Ovary (tissue), 9 donors: ENCODE results near the gene SS18L1. TPM values are rescaled to one million over a fixed set of nuclear protein-coding genes. Genes with fewer than 3 reads are reported as not detected.

Source experiments
- DNase-seq, 5 donors: peaks; one replicate each; pipeline ENCODE4 v3.0.0-alpha.2; 2019 to 2020
- H3K27ac ChIP-seq, 2 donors: fragments of 200-600 bp; one replicate each; pipeline versions ENCODE4 v1.5.1 to v1.8.0; 2019 to 2022
- H3K27me3 ChIP-seq: fragments of 200-600 bp; one replicate; pipeline ENCODE4 v1.8.0; 2022
- H3K36me3 ChIP-seq: fragments of 200-600 bp; sonication (generic); one replicate; pipeline ENCODE4 v1.5.1; 2019
- H3K4me1 ChIP-seq: one replicate; pipeline ENCODE4 v1.8.1; 2013; ENCODE audit warnings: mild to moderate bottlenecking, moderate library complexity; ENCODE audit not compliant: insufficient read depth
- H3K4me3 ChIP-seq: fragments of 200-600 bp; sonication (generic); one replicate; pipeline ENCODE4 v1.5.1; 2017
- H3K9me3 ChIP-seq, 2 donors: fragments of 200-600 bp in 1 of 2; sonication (generic) in 1 of 2; one replicate each; pipeline versions ENCODE4 v1.5.1 to v1.8.1; 2013 to 2019; ENCODE audit warnings: mild to moderate bottlenecking in 1 of 2, moderate library complexity in 1 of 2
- EP300 ChIP-seq: sonication (generic); formaldehyde crosslinking; IDR thresholded peaks from one replicate; pipeline ENCODE4 v1.6.1; 2017; ENCODE audit warnings: antibody characterized with exemption
- POLR2A ChIP-seq: fragments of 450-650 bp; IDR thresholded peaks from one replicate; pipeline ENCODE4 v1.6.1; 2017; ENCODE audit warnings: antibody characterized with exemption, mild to moderate bottlenecking, moderate library complexity
- WGBS, 3 donors: extraction: QIAGEN DNeasy Blood & Tissue Kit in 1 of 3; methylation state at CpG; one replicate each; pipeline versions ENCODE4 v1.1.5 to v1.1.7; 2013 to 2017; 5-methylcytosine and 5-hydroxymethylcytosine counted together
- intact Hi-C, 4 donors: fragments of 100-400 bp; cut with DNase I; formaldehyde crosslinking; loops; one replicate each; pipeline versions ENCODE4 v1.11.0 to v1.15.1; 2022 to 2023
- polyA plus RNA-seq, 2 donors: library from polyadenylated mRNA; stranded (reverse); fragments of 200-250 nt in 1 of 2; fragments of 350-450 nt in 1 of 2; fragmentation: Illumina TruSeq in 1 of 2; extraction: RNeasy Lipid Tissue Mini Kit (QIAGEN cat#74804) in 1 of 2; gene quantifications; one replicate each; pipeline ENCODE4 v1.2.3, GENCODE V29; 2013 to 2014
- total RNA-seq, 7 donors: library from RNA; depleted of rRNA in 2 of 7; stranded (reverse); fragments of >200 nt in 2 of 7; fragmentation: NEBNext Ultra II Directional in 3 of 7; extraction: Animal tissue kit (Norgen Biotek cat#: 25700) in 3 of 7; gene quantifications; one replicate each; pipeline versions ENCODE4 v1.1.0 to v1.2.4, GENCODE V29; 2016 to 2023
- TF ChIP-seq, protein P1 (sequence below), 3 donors: fragments of 450-650 bp in 2 of 3; fragments of 200-600 bp in 1 of 3; IDR thresholded peaks; one replicate each; pipeline versions ENCODE4 v1.5.1 to v1.8.0; 2016 to 2022; ENCODE audit warnings: antibody characterized with exemption in 3 of 3, mild to moderate bottlenecking in 1 of 3
- donor health status: DM: no; HTN: no; CAD: no; lungs with moderate emphysema.
- donor health status: DM: no; HTN: no; CAD: no.
- donor health status: Bipolar disorder and iron deficiency.
- donor health status: DM: yes; HTN: yes; CAD: no.
- donor health status: DM: no; HTN: no; CAD: no.
- donor health status: DM: yes; HTN: yes; CAD: no.

SS18L1 gene
- total and polyA plus RNA-seq, 9 donors: 7.7 to 14.3 (median 12.4) TPM

DNA sequence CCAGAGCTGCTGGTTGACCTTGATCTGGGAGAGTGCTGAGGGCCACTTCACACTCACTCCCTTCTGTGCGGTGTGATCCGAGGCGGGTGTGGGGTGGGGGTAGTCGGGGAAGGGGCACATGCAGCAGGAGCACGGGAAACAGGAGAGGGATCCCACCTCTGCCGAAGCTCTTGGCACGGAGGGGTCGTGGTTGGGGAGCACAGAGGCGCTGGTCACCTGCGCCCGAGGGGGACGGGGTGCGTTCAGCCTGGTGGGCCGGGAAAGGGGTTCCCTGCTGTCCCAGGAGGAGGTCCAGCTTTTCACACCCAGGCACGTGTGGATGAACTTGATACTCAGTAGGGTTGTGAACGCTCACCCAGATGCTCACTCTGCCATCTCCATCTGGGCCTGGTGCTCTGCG, 17.3 kb downstream of the SS18L1 start:
- H3K4me1 ChIP-seq: peaks cover 5% of the 10 kb centered on the region
- H3K36me3 ChIP-seq: no peaks in the 10 kb centered on the region
- TF ChIP-seq EP300 (no peak), POLR2A (no peak)
- TF ChIP-seq, protein P1, sequence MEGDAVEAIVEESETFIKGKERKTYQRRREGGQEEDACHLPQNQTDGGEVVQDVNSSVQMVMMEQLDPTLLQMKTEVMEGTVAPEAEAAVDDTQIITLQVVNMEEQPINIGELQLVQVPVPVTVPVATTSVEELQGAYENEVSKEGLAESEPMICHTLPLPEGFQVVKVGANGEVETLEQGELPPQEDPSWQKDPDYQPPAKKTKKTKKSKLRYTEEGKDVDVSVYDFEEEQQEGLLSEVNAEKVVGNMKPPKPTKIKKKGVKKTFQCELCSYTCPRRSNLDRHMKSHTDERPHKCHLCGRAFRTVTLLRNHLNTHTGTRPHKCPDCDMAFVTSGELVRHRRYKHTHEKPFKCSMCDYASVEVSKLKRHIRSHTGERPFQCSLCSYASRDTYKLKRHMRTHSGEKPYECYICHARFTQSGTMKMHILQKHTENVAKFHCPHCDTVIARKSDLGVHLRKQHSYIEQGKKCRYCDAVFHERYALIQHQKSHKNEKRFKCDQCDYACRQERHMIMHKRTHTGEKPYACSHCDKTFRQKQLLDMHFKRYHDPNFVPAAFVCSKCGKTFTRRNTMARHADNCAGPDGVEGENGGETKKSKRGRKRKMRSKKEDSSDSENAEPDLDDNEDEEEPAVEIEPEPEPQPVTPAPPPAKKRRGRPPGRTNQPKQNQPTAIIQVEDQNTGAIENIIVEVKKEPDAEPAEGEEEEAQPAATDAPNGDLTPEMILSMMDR (IDR thresholded peaks at IDR 0.05): no peak
- no peaks in the 10 kb centered on the region for H3K27me3 ChIP-seq
- no peak overlapping the region for H3K27ac ChIP-seq
- no peak overlapping the region for H3K4me3 ChIP-seq
- DNase-seq: no peak
- WGBS, 3 donors: 77 to 82% (median 80%) methylated on average over 17 of the region's 17 CpGs
- no peaks in the 10 kb centered on the region for H3K9me3 ChIP-seq
- intact Hi-C loops: no loop called here

DNA sequence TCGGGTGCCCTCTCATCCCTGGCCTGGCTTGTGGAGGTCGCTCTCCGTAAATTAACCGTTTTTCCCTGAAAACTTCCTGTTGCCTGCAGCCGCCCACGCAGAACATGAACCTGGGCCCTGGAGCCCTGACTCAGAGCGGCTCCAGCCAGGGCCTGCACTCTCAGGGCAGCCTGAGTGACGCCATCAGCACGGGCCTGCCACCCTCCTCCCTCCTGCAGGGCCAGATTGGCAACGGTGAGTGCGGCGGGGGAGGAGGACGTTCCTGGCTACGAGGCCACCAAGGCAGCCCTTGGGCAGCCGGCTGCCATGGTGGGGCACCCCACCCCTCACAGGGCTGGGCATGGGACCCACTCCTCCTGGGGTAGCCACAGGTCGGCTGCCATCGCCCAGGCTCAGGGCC, 17.8 kb downstream of the SS18L1 start:
- DNase-seq: no peak
- intact Hi-C loops: no loop called here
- no peak overlapping the region for H3K27ac ChIP-seq
- no peaks in the 10 kb centered on the region for H3K36me3 ChIP-seq
- no peak overlapping the region for H3K4me3 ChIP-seq
- 70 to 80% (median 74%) methylated on average over 17 of the region's 17 CpGs for WGBS, 3 donors
- H3K27me3 ChIP-seq: no peaks in the 10 kb centered on the region
- H3K9me3 ChIP-seq: no peaks in the 10 kb centered on the region
- peaks cover 5% of the 10 kb centered on the region for H3K4me1 ChIP-seq
- TF ChIP-seq, protein P1 (IDR thresholded peaks at IDR 0.05): no peak
- no peak for TF ChIP-seq POLR2A
- no peak for TF ChIP-seq EP300

DNA sequence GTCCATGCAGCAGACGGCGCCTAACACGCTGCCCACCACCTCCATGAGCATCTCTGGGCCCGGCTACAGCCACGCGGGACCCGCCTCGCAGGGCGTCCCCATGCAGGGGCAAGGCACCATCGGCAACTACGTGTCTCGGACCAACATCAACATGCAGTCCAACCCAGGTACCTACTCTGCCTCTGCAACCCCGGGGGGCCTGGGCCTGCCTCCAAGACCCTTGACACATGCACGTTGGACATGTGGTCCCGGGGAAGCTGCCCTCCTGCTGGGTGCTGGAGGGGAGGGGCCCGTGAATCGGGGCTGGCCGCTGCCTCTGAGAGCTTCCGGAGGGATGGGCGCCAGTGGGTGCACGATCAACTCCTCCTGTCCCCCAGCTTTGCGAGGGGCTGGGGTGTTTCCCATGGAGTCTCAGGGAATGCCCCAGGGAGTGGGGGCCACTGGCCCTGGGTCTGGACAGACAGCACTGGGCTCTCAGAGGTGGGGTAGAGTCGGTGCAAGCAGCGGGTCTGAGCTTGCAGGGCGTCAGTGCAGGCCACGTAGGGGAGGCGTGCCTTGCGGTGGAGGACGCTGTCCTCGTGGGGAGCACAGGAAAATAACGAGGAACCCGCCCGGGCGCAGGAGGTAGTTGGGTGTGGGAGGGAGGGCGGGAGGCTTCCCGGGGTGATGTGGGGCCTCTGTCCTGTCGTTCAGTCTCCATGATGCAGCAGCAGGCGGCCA, 19.4 kb downstream of the SS18L1 start:
- Histone ChIP-seq H3K27me3 (no peaks in the 10 kb centered on the region), H3K9me3 (no peaks in the 10 kb centered on the region), H3K4me1 (no peaks in the 10 kb centered on the region), H3K27ac (no peak overlapping the region), H3K4me3 (no peak overlapping the region), H3K36me3 (no peaks in the 10 kb centered on the region)
- 89 to 92% (median 92%) methylated on average over 38 of the region's 38 CpGs for WGBS, 3 donors
- no peak for TF ChIP-seq POLR2A
- no peak for DNase-seq
- intact Hi-C loops: no loop called here

DNA sequence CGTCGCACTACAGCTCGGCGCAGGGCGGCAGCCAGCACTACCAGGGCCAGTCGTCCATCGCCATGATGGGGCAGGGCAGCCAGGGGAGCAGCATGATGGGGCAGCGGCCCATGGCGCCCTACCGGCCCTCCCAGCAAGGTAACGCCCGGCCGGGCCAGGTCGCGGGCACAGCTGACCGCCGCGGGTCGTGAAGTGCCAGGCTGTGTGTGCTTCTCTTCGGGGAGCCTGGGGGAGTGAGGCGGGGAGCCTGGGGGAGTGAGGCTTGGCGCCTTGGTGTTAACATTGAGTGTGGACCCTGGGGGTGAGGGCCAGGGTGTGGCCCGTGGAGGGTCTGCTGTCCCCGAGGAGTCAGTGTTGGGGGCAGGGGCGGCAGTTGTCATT, 19.9 kb downstream of the SS18L1 start:
- H3K4me3 ChIP-seq: no peak overlapping the region
- TF ChIP-seq, protein P1 (IDR thresholded peaks at IDR 0.05): no peak
- no peak for TF ChIP-seq EP300
- no peak for TF ChIP-seq POLR2A
- no peaks in the 10 kb centered on the region for H3K27me3 ChIP-seq
- no peaks in the 10 kb centered on the region for H3K9me3 ChIP-seq
- H3K36me3 ChIP-seq: no peaks in the 10 kb centered on the region
- H3K27ac ChIP-seq: no peak overlapping the region
- WGBS, 3 donors: 94% methylated on average over 25 of the region's 25 CpGs
- DNase-seq: no peak
- no peaks in the 10 kb centered on the region for H3K4me1 ChIP-seq
- intact Hi-C loops: no loop called here

DNA sequence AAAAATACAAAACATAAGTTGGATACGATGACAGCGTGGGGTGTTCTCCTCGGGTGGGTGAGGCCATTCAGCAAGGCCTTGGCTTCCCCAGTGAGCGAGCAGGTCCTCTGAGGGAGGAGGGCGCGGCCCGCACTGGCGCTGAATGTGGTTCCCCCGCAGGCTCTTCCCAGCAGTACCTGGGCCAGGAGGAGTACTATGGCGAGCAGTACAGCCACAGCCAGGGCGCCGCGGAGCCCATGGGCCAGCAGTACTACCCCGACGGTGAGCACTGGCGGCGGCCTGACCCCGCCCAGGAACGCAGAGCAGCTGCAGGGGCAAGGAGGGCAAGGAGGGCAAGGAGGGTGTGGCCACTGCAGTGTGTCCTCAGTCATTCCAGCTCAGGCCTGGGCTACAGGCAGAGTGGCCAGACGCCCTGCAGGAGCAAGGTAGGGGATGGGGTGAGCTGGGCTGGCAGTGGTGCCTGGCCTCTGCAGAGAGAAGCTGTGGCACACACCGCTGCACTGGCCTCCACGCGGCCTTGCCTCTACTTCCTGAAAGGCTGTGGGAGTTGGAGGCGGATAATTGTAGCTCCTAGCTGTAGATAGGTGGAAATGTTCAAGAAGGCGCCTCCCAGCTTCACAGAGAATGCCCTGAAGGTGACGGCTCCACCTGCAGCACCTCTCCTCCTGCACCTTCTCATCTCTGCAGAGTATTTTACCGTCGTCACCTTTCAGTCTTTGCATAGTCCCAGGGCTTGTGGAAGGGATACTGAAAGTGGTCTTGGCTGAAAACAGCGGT, 20.6 kb downstream of the SS18L1 start:
- DNase-seq: no peak
- Histone ChIP-seq H3K27me3 (no peaks in the 10 kb centered on the region), H3K36me3 (no peaks in the 10 kb centered on the region), H3K9me3 (no peaks in the 10 kb centered on the region), H3K4me3 (no peak overlapping the region), H3K27ac (no peak overlapping the region), H3K4me1 (no peaks in the 10 kb centered on the region)
- TF ChIP-seq EP300: no peak
- no peak for TF ChIP-seq POLR2A
- TF ChIP-seq, protein P1 (IDR thresholded peaks at IDR 0.05): no peak
- intact Hi-C loops: no loop called here
- whole genome bisulfite sequencing, 3 donors: 91 to 94% (median 92%) methylated on average over 25 to 29 of the region's 29 CpGs
